CD14-positive monocyte (primary cell): ENCODE results near the gene STYX. TPM values are rescaled to one million over a fixed set of nuclear protein-coding genes. Genes with fewer than 3 reads are reported as not detected.
A peak's percentile ranks its signal among the peaks of the same experiment; 100 is the strongest.
"Not testable (repeated sequence)": the region's sequence is repeated elsewhere in the genome, so short reads cannot be mapped to it uniquely, and the experiment has no call there.

Source experiments
- DNase-seq, 3 donors: peaks; one replicate each; pipeline ENCODE4 v3.0.0-alpha.2; 2011 to 2022
- H2AFZ ChIP-seq: 2 replicates; pipeline ENCODE4 v1.6.0; 2012; ENCODE audit warnings: mild to moderate bottlenecking, low read depth, low read length, inconsistent platforms; ENCODE audit not compliant: insufficient read depth, poor library complexity, severe bottlenecking
- H3K27ac ChIP-seq, 2 donors: 1 replicate in 1 of 2; 2 replicates in 1 of 2; pipeline ENCODE4 v1.5.1; 2012 to 2013; ENCODE audit warnings: low read length in 2 of 2, control low read depth in 1 of 2, inconsistent platforms in 1 of 2, low read depth in 1 of 2, mild to moderate bottlenecking in 1 of 2
- H3K27me3 ChIP-seq, 2 donors: one replicate each; pipeline versions ENCODE4 v1.6.0 to v1.6.1; 2011 to 2013; ENCODE audit warnings: low read length in 2 of 2; ENCODE audit not compliant: control insufficient read depth in 2 of 2, insufficient read depth in 2 of 2
- H3K36me3 ChIP-seq, 2 donors: replicated peaks in 1 of 2; 1 replicate in 1 of 2; 2 replicates in 1 of 2; pipeline versions ENCODE4 v1.5.1 to v1.6.1; 2012 to 2013; ENCODE audit warnings: low read length in 2 of 2, control low read depth in 1 of 2, inconsistent platforms in 1 of 2, mild to moderate bottlenecking in 1 of 2; ENCODE audit not compliant: insufficient read depth in 2 of 2, control insufficient read depth in 1 of 2
- H3K4me1 ChIP-seq, 2 donors: 1 replicate in 1 of 2; 2 replicates in 1 of 2; pipeline versions ENCODE4 v1.5.1 to v1.6.1; 2012 to 2013; ENCODE audit warnings: low read length in 2 of 2, control low read depth in 1 of 2, inconsistent platforms in 1 of 2, mild to moderate bottlenecking in 1 of 2, moderate library complexity in 1 of 2; ENCODE audit not compliant: insufficient read depth in 2 of 2, control insufficient read depth in 1 of 2
- H3K4me2 ChIP-seq: replicated peaks from 2 replicates; pipeline ENCODE3; 2012; ENCODE audit warnings: low read length, moderate library complexity, mild to moderate bottlenecking; ENCODE audit not compliant: poor library complexity, severe bottlenecking; ENCODE audit errors: extremely low read depth
- H3K4me3 ChIP-seq, 3 experiments: fragments of 200-600 bp in 1 of 3; sonication (generic) in 1 of 3; replicated peaks in 1 of 3; 1 replicate in 2 of 3; 2 replicates in 1 of 3; pipeline ENCODE4 v1.5.1; 2011 to 2013; ENCODE audit warnings: low read length in 3 of 3, mild to moderate bottlenecking in 3 of 3, control low read depth in 2 of 3, low read depth in 2 of 3, inconsistent platforms in 1 of 3, moderate library complexity in 1 of 3
- H3K79me2 ChIP-seq: 2 replicates; pipeline ENCODE4 v1.6.0; 2012; ENCODE audit warnings: mild to moderate bottlenecking, control low read depth, inconsistent platforms, low read length, moderate library complexity; ENCODE audit not compliant: insufficient read depth
- H3K9ac ChIP-seq: 2 replicates; pipeline ENCODE4 v1.6.0; 2017; ENCODE audit warnings: low read length, mild to moderate bottlenecking; ENCODE audit not compliant: insufficient read depth, poor library complexity, severe bottlenecking
- H3K9me3 ChIP-seq, 2 donors: replicated peaks in 1 of 2; 1 replicate in 1 of 2; 2 replicates in 1 of 2; pipeline versions ENCODE4 v1.5.1 to v1.6.1; 2012 to 2013; ENCODE audit warnings: low read length in 2 of 2, control low read depth in 1 of 2; ENCODE audit not compliant: control insufficient read depth in 1 of 2, insufficient read depth in 1 of 2
- H4K20me1 ChIP-seq: 2 replicates; pipeline ENCODE4 v1.6.0; 2012; ENCODE audit warnings: mild to moderate bottlenecking, low read length, control low read depth, moderate library complexity; ENCODE audit not compliant: insufficient read depth
- H3K27ac Mint-ChIP-seq, 7 donors: one replicate each; pipeline ENCODE4 v1.8.0; 2020; ENCODE audit warnings: mild to moderate bottlenecking in 7 of 7, mixed read lengths in 7 of 7, moderate library complexity in 6 of 7, inconsistent platforms in 2 of 7
- H3K27me3 Mint-ChIP-seq, 3 donors: one replicate each; pipeline ENCODE4 v1.8.0; 2021 to 2022; ENCODE audit warnings: low read depth in 3 of 3, mild to moderate bottlenecking in 3 of 3, mixed read lengths in 3 of 3, moderate library complexity in 3 of 3, inconsistent platforms in 1 of 3
- H3K36me3 Mint-ChIP-seq, 2 donors: one replicate each; pipeline ENCODE4 v1.8.0; 2020; ENCODE audit warnings: mixed read lengths in 2 of 2, inconsistent platforms in 1 of 2, mild to moderate bottlenecking in 1 of 2
- H3K4me1 Mint-ChIP-seq: one replicate; pipeline ENCODE4 v1.8.0; 2020; ENCODE audit warnings: mild to moderate bottlenecking, mixed read lengths
- H3K4me3 Mint-ChIP-seq, 2 donors: one replicate each; pipeline ENCODE4 v1.8.0; 2020; ENCODE audit warnings: mild to moderate bottlenecking in 2 of 2, mixed read lengths in 2 of 2, moderate library complexity in 1 of 2
- H3K9me3 Mint-ChIP-seq, 7 donors: one replicate each; pipeline ENCODE4 v1.8.0; 2020 to 2022; ENCODE audit warnings: mixed read lengths in 7 of 7, mild to moderate bottlenecking in 6 of 7, moderate library complexity in 6 of 7, inconsistent platforms in 2 of 7
- CTCF ChIP-seq: fragments of 200-600 bp; IDR thresholded peaks from one replicate; pipeline ENCODE4 v1.8.0; 2022; ENCODE audit warnings: antibody characterized with exemption, mild to moderate bottlenecking
- WGBS: methylation state at CpG from one replicate; pipeline ENCODE4 v1.1.5; 2013; ENCODE audit warnings: missing lambda C conversion rate; ENCODE audit not compliant: insufficient coverage; 5-methylcytosine and 5-hydroxymethylcytosine counted together
- intact Hi-C, 2 donors: fragments of 100-400 bp; cut with micrococcal nuclease; formaldehyde crosslinking; loops; one replicate each; pipeline versions ENCODE4 v1.15.0 to v1.15.1; 2023
- polyA plus RNA-seq, 3 donors: library from polyadenylated mRNA; depleted of rRNA in 1 of 3; unstranded in 2 of 3; stranded (reverse) in 1 of 3; fragments of 300-500 nt in 2 of 3; fragments of >200 nt in 1 of 3; fragmentation: Illumina TruSeq in 2 of 3; gene quantifications; 1 replicate in 2 of 3; 2 replicates in 1 of 3; pipeline ENCODE4 v1.2.3, GENCODE V29; 2012 to 2021

The STYX gene
- polyA plus RNA-seq, 3 donors: 7.3 to 16.7 (median 12.0) TPM

DNA sequence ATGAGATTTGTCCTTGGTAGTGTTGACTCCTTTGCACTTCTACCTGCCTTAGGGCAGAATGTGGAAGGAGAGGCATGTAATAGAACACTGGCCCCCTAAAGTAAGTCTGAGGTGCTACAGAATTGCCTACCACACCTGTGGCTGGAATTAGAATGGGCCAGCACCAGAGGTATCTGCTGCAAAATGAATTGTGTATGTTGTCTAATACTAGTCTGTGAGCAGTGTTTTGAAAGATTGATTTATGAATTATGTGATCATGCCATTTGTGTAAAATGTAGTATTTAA lies 5.7 kb upstream of the STYX start:
- H3K27ac Mint-ChIP-seq: no peak overlapping the region
- peaks cover 36% of the 10 kb centered on the region for H4K20me1 ChIP-seq
- H3K4me3 ChIP-seq: no peak overlapping the region
- no peak overlapping the region for H3K4me3 Mint-ChIP-seq
- TF ChIP-seq CTCF: no peak
- peaks cover 85 to 94% of the 10 kb centered on the region in 2 donors for H3K36me3 ChIP-seq
- intact Hi-C loops: no loop called here
- H3K9me3 ChIP-seq: no peaks in the 10 kb centered on the region
- no peaks in the 10 kb centered on the region for H3K9me3 Mint-ChIP-seq
- no peak for DNase-seq
- H3K9ac ChIP-seq: no peak overlapping the region
- peak overlapping the region in 1 of 2 donors; percentile 25 for H3K27ac ChIP-seq
- H3K4me1 ChIP-seq: no peaks in the 10 kb centered on the region
- no peaks in the 10 kb centered on the region for H3K27me3 ChIP-seq
- no peak overlapping the region for H2AFZ ChIP-seq
- peaks cover 66 to 86% of the 10 kb centered on the region in 2 donors for H3K36me3 Mint-ChIP-seq
- H3K27me3 Mint-ChIP-seq: peaks cover 0 to 1% (median 0%) of the 10 kb centered on the region in 3 donors
- no peak overlapping the region for H3K4me2 ChIP-seq
- H3K79me2 ChIP-seq: peaks cover 21% of the 10 kb centered on the region
- peaks cover 18% of the 10 kb centered on the region for H3K4me1 Mint-ChIP-seq

GRCh38 chr14:52727509-52727908 lies 2.5 kb upstream of the STYX start:
- H3K27me3 Mint-ChIP-seq, intact Hi-C loops, H3K27ac Mint-ChIP-seq, H3K9me3 Mint-ChIP-seq, H3K9ac ChIP-seq, H3K27me3 ChIP-seq, H3K4me3 ChIP-seq, H3K4me2 ChIP-seq, H3K27ac ChIP-seq, H3K9me3 ChIP-seq, H2AFZ ChIP-seq, DNase-seq, H3K4me3 Mint-ChIP-seq: not testable (repeated sequence)
- WGBS: 100% methylated on average over 1 of the region's 2 CpGs
- Histone ChIP-seq H3K79me2 (peaks cover 46% of the 10 kb centered on the region), H3K4me1 (peaks cover 10 to 15% of the 10 kb centered on the region in 2 donors), H3K36me3 (peaks cover 56 to 63% of the 10 kb centered on the region in 2 donors), H4K20me1 (peaks cover 26% of the 10 kb centered on the region)
- H3K4me1 Mint-ChIP-seq: peaks cover 20% of the 10 kb centered on the region
- peaks cover 45 to 65% of the 10 kb centered on the region in 2 donors for H3K36me3 Mint-ChIP-seq

DNA sequence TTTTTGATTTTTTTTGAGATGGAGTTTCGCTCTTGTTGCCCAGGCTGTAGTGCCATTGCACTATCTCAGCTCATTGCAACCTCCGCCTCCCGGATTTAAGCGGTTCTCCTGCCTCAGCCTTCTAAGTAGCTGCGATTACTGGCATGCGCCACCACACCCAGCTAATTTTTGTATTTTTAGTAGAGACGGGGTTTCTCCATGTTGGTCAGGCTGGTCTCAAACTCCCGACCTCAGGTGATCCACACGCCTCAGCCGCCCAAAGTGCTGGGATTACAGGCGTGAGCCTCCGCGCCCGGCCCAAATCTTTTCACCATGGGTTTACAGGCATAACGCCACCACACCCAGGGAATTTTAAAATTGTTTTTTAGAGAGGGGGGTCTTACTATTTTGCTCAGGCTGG lies 931 bp upstream of the STYX start:
- WGBS: 100% methylated on average over 7 of the region's 15 CpGs
- H3K27me3 ChIP-seq, H3K27ac ChIP-seq, H3K9me3 ChIP-seq, DNase-seq, H2AFZ ChIP-seq, H3K4me3 Mint-ChIP-seq, H3K4me2 ChIP-seq, intact Hi-C loops, H3K4me3 ChIP-seq, H3K27me3 Mint-ChIP-seq, H3K9ac ChIP-seq, H3K9me3 Mint-ChIP-seq: not testable (repeated sequence)
- H3K27ac Mint-ChIP-seq: peak overlapping the region in 5 of 7 donors; percentile 35 to 89 (median 65)
- Histone ChIP-seq H3K79me2 (peaks cover 55% of the 10 kb centered on the region), H4K20me1 (peaks cover 19% of the 10 kb centered on the region), H3K36me3 (peaks cover 41 to 62% of the 10 kb centered on the region in 2 donors), H3K4me1 (peaks cover 12 to 15% of the 10 kb centered on the region in 2 donors)
- peaks cover 44 to 62% of the 10 kb centered on the region in 2 donors for H3K36me3 Mint-ChIP-seq
- peaks cover 17% of the 10 kb centered on the region for H3K4me1 Mint-ChIP-seq
